Chondrocyte (in vitro differentiated cells): Measurements from ENCODE around the gene CDC42EP5. TPM values are rescaled to one million over a fixed set of nuclear protein-coding genes. Genes with fewer than 3 reads are reported as not detected.

ENCODE experiments used
- DNase-seq: peaks from one replicate; pipeline ENCODE4 v3.0.0; 2021; ENCODE audit warnings: mixed read lengths, low spot score
- H3K27ac Mint-ChIP-seq: one replicate; pipeline ENCODE4 v1.8.0; 2021; ENCODE audit warnings: mild to moderate bottlenecking, moderate library complexity, mixed read lengths; ENCODE audit not compliant: unreplicated experiment
- H3K27me3 Mint-ChIP-seq: 2 replicates; pipeline ENCODE4 v1.8.0; 2021; ENCODE audit warnings: low read depth, mixed read lengths
- H3K36me3 Mint-ChIP-seq: 2 replicates; pipeline ENCODE4 v1.8.0; 2021; ENCODE audit warnings: low read depth, mixed read lengths
- H3K4me1 Mint-ChIP-seq: 2 replicates; pipeline ENCODE4 v1.8.0; 2021; ENCODE audit warnings: low read depth, mild to moderate bottlenecking, mixed read lengths
- H3K4me3 Mint-ChIP-seq: one replicate; pipeline ENCODE4 v1.8.0; 2021; ENCODE audit warnings: mild to moderate bottlenecking, moderate library complexity, mixed read lengths; ENCODE audit not compliant: unreplicated experiment
- H3K9me3 Mint-ChIP-seq: 2 replicates; pipeline ENCODE4 v1.8.0; 2021; ENCODE audit warnings: low read depth, mixed read lengths
- total RNA-seq: library from RNA; stranded (reverse); gene quantifications from 3 replicates; pipeline ENCODE4 v1.2.1, GENCODE V29; 2021
- TF ChIP-seq, protein P1 (sequence below): fragments of 200-600 bp; sonication (generic); IDR thresholded peaks from 2 replicates; pipeline ENCODE4 v1.5.0; 2021; ENCODE audit warnings: antibody characterized with exemption, mild to moderate bottlenecking, moderate library complexity

Gene CDC42EP5
- total RNA-seq, 1 donor from 2014 or later: 66.4 TPM

DNA sequence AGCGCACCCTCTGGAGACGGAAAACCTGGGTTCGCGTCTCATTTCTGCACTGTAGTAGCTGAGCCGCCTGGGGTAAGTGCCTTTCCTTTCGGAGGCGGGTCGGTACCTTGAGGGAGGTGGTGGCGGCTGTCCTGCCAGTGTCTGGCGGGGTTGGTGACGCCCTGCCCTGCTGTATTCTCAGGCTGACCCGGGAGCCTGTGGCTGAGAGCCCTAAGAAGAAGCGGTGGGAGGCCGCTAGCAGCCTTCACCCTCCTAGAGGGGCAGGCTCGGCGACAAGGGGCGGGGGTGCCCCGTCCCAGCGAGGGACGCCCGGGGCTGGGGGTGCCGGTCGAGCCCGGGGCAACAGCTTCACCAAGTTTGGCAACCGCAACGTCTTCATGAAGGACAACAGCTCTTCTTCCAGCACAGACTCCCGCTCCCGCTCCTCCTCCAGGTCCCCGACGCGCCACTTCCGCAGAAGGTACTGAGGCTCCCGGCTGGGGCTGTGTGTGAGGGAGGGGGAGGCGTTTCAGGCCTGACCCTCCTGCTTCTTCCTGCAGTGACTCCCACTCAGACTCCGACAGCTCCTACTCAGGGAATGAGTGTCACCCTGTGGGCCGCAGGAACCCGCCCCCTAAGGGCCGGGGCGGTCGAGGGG lies 17.2 kb downstream of the CDC42EP5 start:
- no peaks in the 10 kb centered on the region for H3K27me3 Mint-ChIP-seq
- TF ChIP-seq, protein P1, sequence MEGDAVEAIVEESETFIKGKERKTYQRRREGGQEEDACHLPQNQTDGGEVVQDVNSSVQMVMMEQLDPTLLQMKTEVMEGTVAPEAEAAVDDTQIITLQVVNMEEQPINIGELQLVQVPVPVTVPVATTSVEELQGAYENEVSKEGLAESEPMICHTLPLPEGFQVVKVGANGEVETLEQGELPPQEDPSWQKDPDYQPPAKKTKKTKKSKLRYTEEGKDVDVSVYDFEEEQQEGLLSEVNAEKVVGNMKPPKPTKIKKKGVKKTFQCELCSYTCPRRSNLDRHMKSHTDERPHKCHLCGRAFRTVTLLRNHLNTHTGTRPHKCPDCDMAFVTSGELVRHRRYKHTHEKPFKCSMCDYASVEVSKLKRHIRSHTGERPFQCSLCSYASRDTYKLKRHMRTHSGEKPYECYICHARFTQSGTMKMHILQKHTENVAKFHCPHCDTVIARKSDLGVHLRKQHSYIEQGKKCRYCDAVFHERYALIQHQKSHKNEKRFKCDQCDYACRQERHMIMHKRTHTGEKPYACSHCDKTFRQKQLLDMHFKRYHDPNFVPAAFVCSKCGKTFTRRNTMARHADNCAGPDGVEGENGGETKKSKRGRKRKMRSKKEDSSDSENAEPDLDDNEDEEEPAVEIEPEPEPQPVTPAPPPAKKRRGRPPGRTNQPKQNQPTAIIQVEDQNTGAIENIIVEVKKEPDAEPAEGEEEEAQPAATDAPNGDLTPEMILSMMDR: no peak
- H3K27ac Mint-ChIP-seq: no peak overlapping the region
- H3K4me3 Mint-ChIP-seq: no peak overlapping the region
- peak; percentile 79 for DNase-seq
- H3K4me1 Mint-ChIP-seq: peaks cover 32% of the 10 kb centered on the region
- peaks cover 42% of the 10 kb centered on the region for H3K36me3 Mint-ChIP-seq
- H3K9me3 Mint-ChIP-seq: no peaks in the 10 kb centered on the region

DNA sequence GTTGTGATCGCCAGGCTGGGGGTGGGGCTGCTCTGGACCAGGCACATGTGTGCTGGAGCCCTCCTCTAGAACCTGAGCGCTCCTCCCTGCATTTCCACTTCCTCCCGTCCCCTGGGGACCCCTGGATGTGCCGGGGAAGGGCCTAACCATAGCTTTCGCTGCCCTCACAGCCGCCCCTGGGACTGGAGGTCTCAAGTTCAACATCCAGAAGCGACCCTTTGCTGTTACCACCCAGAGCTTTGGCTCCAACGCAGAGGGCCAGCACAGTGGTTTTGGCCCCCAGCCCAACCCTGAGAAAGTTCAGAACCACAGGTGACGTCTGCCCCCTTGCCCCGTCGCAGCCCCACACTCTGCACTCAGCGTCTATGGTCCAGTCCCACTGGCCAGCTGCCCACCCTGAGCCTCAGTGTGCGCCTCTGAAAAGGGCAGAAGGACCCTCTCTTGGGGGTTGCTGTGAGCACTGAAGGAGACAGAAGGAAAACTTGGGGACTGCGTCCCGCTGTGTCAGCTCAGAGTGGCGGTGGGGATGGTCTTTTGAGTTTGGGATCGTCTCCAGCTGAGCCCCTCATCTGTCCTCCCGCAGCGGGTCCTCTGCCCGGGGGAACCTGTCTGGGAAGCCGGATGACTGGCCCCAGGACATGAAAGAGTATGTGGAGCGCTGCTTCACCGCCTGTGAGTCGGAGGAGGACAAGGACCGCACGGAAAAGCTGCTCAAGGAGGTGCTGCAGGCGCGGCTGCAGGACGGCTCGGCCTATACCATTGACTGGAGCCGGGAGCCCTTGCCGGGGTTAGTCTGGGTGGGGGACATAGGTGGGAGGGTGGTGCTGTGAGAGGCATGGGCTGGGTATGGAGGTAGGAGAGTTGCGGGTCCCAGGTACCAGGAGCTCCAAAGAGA lies 18.1 kb downstream of the CDC42EP5 start:
- peak; percentile 90 for DNase-seq
- no peaks in the 10 kb centered on the region for H3K9me3 Mint-ChIP-seq
- TF ChIP-seq, protein P1: no peak

DNA sequence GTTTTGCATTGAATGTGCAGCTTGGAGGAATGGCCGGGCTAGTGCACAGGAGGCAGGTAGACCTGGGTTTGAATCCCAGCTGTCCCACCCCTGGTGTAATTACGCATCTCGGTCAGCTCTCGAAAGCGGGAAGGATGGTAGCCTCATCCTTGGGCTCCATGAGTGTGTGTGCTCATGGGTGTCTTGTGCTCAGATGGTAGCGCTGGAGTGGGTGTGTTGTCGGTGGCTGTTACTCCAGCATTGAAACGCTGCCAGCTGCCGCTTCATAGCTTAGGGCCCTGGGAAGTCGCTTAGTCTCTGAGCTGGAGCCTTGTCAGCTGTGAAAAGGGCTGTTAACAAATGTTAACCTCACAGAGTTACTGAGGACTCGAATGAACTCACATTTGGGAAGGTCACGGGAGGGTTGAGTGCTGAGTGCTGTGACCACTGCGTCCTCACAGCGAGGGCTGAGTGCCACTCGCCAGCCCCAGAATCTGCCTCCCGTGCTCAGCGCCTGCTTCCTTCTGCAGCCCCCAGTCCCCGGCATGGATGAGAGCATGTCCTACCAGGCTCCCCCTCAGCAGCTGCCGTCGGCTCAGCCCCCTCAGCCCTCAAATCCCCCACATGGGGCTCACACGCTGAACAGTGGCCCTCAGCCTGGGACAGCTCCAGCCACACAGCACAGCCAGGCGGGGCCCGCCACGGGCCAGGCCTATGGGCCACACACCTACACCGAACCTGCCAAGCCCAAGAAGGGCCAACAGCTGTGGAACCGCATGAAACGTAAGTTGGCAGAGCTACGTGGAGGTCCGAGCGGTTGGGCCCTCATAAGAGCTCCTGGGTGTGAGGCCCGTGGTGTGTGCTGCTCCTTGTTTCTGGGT lies 18.9 kb downstream of the CDC42EP5 start:
- DNase-seq: peak; percentile 58
- Mint-ChIP-seq H3K36me3 (peaks cover 38% of the 10 kb centered on the region), H3K27me3 (no peaks in the 10 kb centered on the region), H3K4me1 (peaks cover 34% of the 10 kb centered on the region), H3K9me3 (no peaks in the 10 kb centered on the region), H3K27ac (no peak overlapping the region), H3K4me3 (no peak overlapping the region)
- TF ChIP-seq, protein P1: no peak

More for the DNA sequence above, 18.1 kb downstream of the CDC42EP5 start:
- H3K27me3 Mint-ChIP-seq: no peaks in the 10 kb centered on the region
- no peak overlapping the region for H3K27ac Mint-ChIP-seq
- no peak overlapping the region for H3K4me3 Mint-ChIP-seq
- H3K36me3 Mint-ChIP-seq: peaks cover 40% of the 10 kb centered on the region
- peaks cover 37% of the 10 kb centered on the region for H3K4me1 Mint-ChIP-seq

DNA sequence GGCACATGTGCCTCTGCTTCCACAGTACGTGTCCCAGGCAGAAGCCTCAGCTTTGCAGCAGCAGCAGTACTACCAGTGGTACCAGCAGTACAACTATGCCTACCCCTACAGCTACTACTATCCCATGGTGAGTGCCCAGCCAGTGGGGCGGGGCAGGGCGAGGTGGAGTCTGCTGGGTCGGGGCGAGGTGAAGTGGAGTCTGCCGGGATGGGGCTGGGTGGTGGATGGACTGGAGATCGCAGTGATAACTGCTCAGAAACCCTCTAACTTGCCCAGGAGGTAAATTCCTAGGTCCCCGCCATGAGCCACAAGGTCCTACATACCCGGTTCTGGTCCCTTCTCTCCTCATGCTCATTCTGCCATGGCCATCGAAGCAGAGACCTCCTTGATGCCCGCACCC lies 20.5 kb downstream of the CDC42EP5 start:
- Mint-ChIP-seq H3K4me1 (peaks cover 31% of the 10 kb centered on the region), H3K9me3 (no peaks in the 10 kb centered on the region), H3K4me3 (no peak overlapping the region), H3K27ac (no peak overlapping the region), H3K36me3 (peaks cover 26% of the 10 kb centered on the region), H3K27me3 (no peaks in the 10 kb centered on the region)
- TF ChIP-seq, protein P1: no peak
- DNase-seq: peak; percentile 75

DNA sequence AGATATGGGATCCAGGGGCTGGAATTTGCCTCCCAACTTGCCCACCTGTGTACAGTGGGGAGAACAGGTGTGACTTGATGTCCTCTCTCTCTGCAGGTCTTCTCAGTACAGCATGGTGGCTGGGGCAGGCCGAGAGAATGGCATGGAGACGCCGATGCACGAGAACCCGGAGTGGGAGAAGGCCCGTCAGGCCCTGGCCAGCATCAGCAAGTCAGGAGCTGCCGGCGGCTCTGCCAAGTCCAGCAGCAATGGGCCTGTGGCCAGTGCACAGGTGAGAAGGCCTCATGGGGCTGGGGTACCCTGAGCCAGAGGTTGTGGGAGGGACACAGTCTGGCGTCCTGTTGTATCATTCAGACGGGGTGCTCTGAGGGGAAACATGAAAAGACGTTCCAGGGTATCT lies 21.1 kb downstream of the CDC42EP5 start:
- Mint-ChIP-seq H3K27ac (no peak overlapping the region), H3K36me3 (peaks cover 25% of the 10 kb centered on the region), H3K9me3 (no peaks in the 10 kb centered on the region), H3K4me3 (no peak overlapping the region), H3K27me3 (no peaks in the 10 kb centered on the region), H3K4me1 (peaks cover 37% of the 10 kb centered on the region)
- TF ChIP-seq, protein P1: no peak
- peak; percentile 84 for DNase-seq
